Measurements from ENCODE around the gene VPS45. TPM values are rescaled to one million over a fixed set of nuclear protein-coding genes. Genes with fewer than 3 reads are reported as not detected.

Gene VPS45
- total and polyA plus RNA-seq, 9 donors = 16.8 to 45.8 (median 32.7) TPM

GRCh38 chr1:150087415-150087814, 19.8 kb downstream of the VPS45 start:
- no peak overlapping the region for H3K27ac ChIP-seq
- H3K4me1 ChIP-seq (ENCODE audit: insufficient read depth) = no peaks in the 10 kb centered on the region
- H3K9me3 ChIP-seq = no peaks in the 10 kb centered on the region
- intact Hi-C loops (cut with DNase I) = loop anchor here in 1 of 4 donors (10.0 kb wide), 1 partner anchor 47 kb away; no protein-coding TSS in a partner anchor
- no peaks in the 10 kb centered on the region for H3K36me3 ChIP-seq
- WGBS, 3 donors = 64 to 75% (median 71%) methylated on average over 2 of the region's 2 CpGs
- no peaks in the 10 kb centered on the region for H3K27me3 ChIP-seq
- TF ChIP-seq POLR2A (IDR thresholded peaks at IDR 0.05) (no peak), EP300 (IDR thresholded peaks at IDR 0.05) (no peak), CTCF (IDR thresholded peaks at IDR 0.05) (no peak)
- no peak overlapping the region for H3K4me3 ChIP-seq
- DNase-seq = no peak

GRCh38 chr1:150089846-150090520, 22.4 kb downstream of the VPS45 start:
- no peaks in the 10 kb centered on the region for H3K27me3 ChIP-seq
- H3K4me1 ChIP-seq (ENCODE audit: insufficient read depth) = no peaks in the 10 kb centered on the region
- DNase-seq = no peak
- H3K27ac ChIP-seq = no peak overlapping the region
- 91 to 94% (median 94%) methylated on average over 3 of the region's 3 CpGs for WGBS, 3 donors
- no peaks in the 10 kb centered on the region for H3K36me3 ChIP-seq
- intact Hi-C loops (cut with DNase I) = loop anchor here in 2 of 4 donors (10.0 kb wide), 2 partner anchors 45 to 55 kb away; partner anchors contain the start of gene PLEKHO1 (in 1 of the 2)
- TF ChIP-seq POLR2A (IDR thresholded peaks at IDR 0.05) (no peak), CTCF (IDR thresholded peaks at IDR 0.05) (no peak), EP300 (IDR thresholded peaks at IDR 0.05) (no peak)
- no peak overlapping the region for H3K4me3 ChIP-seq
- no peaks in the 10 kb centered on the region for H3K9me3 ChIP-seq

- intact Hi-C loops (cut with DNase I) = loop anchor here in 1 of 4 donors (10.0 kb wide), 1 partner anchor 53 kb away; the partner anchor contains the start of gene PLEKHO1
- 77 to 82% (median 82%) methylated on average over 3 of the region's 3 CpGs for WGBS, 3 donors
- no peak for DNase-seq
- Histone ChIP-seq H3K9me3 (no peaks in the 10 kb centered on the region), H3K36me3 (no peaks in the 10 kb centered on the region), H3K27me3 (no peaks in the 10 kb centered on the region), H3K4me3 (no peak overlapping the region), H3K4me1 (ENCODE audit: insufficient read depth) (no peaks in the 10 kb centered on the region), H3K27ac (no peak overlapping the region)
- no peak for TF ChIP-seq EP300 (IDR thresholded peaks at IDR 0.05)
- TF ChIP-seq CTCF (IDR thresholded peaks at IDR 0.05) = no peak
- no peak for TF ChIP-seq POLR2A (IDR thresholded peaks at IDR 0.05)
These were observed 24.7 kb downstream of the VPS45 start for GRCh38 chr1:150092180-150092791.

GRCh38 chr1:150093805-150094204, 26.2 kb downstream of the VPS45 start:
- intact Hi-C loops (cut with DNase I) = loop anchor here in 1 of 4 donors (10.0 kb wide), 1 partner anchor 51 kb away; the partner anchor contains the start of gene PLEKHO1
- no peaks in the 10 kb centered on the region for H3K27me3 ChIP-seq
- TF ChIP-seq EP300 (IDR thresholded peaks at IDR 0.05) (no peak), POLR2A (IDR thresholded peaks at IDR 0.05) (no peak), CTCF (IDR thresholded peaks at IDR 0.05) (no peak)
- no peak overlapping the region for H3K27ac ChIP-seq
- no peaks in the 10 kb centered on the region for H3K9me3 ChIP-seq
- no peaks in the 10 kb centered on the region for H3K36me3 ChIP-seq
- DNase-seq = no peak
- WGBS, 3 donors = 74 to 88% (median 87%) methylated on average over 1 of the region's 1 CpG
- H3K4me1 ChIP-seq (ENCODE audit: insufficient read depth) = no peaks in the 10 kb centered on the region
- no peak overlapping the region for H3K4me3 ChIP-seq

All from ovary (tissue), 9 donors.